ENCODE results near the gene TNKS1BP1.

The TNKS1BP1 gene

DNA sequence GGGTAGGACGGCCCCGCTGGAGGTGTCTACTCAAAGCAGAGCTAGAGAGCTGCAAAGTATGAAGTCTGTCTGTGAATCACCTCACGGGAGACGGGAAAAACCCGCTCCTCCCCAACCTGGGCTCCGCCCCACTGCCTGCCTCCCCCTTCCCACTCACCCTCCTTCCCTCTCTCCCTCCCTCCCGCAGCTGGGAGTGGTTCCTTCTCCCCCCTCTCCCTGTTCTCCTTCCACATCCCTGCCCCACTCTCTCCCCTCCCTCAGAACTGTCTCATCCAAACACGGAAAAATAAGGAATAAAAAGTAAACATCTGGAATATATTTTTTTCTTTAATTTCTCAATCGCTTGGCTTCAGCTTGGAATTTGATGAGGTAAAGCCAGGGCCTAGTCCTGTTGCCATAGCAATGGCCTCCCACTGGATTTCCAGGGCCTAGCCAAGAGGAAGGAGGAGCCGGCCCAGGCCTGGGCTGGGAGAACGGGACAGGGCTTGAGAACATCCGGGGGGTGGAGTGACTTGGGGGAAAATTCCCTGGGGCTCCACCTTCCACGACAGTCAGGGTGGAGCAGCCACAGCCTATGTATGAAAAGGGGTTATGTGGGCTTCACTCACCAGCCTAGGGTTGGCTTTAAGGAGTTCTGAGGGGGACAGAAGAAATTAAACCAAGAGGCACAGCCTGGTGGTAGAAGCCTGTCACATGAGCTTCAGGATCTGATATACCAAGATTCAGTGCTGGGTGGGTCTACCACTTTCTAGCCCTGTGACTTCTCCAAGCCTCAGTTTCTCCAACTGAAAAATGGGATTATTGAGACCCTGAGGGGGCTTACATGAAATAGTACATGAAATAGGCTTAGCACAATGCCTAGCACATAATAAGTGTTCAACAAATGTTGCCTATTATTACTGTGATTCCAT, 2.2 kb downstream of the TNKS1BP1 start:
- Histone ChIP-seq H3K9me3 (replicated peaks in 1 of 2; ENCODE audit: control insufficient read depth in 2 of 2, insufficient read depth in 1 of 2, low read depth in 1 of 2, low read length in 2 of 2) (no peaks in the 10 kb centered on the region), H3K79me1 (ENCODE audit: low read depth, low read length) (peaks cover 15% of the 10 kb centered on the region), H2BK5ac (ENCODE audit: low read length) (peak overlapping the region; percentile 90), H3K27ac (replicated peaks; ENCODE audit: low read length) (peak overlapping the region; percentile 77), H2BK12ac (ENCODE audit: low read length) (no peak overlapping the region), H2BK15ac (ENCODE audit: low read length) (peak overlapping the region; percentile 43), H3K4me1 (ENCODE audit: control insufficient read depth in 2 of 2, insufficient read depth in 1 of 2, low read depth in 1 of 2, low read length in 2 of 2) (peaks cover 21 to 30% of the 10 kb centered on the region in 2 donors), H4K91ac (ENCODE audit: low read depth, low read length, poor library complexity) (no peak overlapping the region), H2AK5ac (ENCODE audit: low read depth, low read length) (no peak overlapping the region), H2BK120ac (ENCODE audit: low read depth, low read length) (no peak overlapping the region), H3K9ac (ENCODE audit: low read depth, low read length, poor library complexity) (peak overlapping the region; percentile 15), H3K14ac (ENCODE audit: low read length) (no peak overlapping the region), H4K8ac (ENCODE audit: low read depth, low read length) (no peak overlapping the region), H3K4me2 (ENCODE audit: insufficient read depth, low read length, poor library complexity, severe bottlenecking) (peak overlapping the region; percentile 39), H3K4ac (ENCODE audit: low read length) (no peak overlapping the region), H3K4me3 (ENCODE audit: low read length in 2 of 2) (peak overlapping the region in 1 of 2 donors; percentile 72), H3K36me3 (replicated peaks in 1 of 2; ENCODE audit: control insufficient read depth in 2 of 2, insufficient read depth in 2 of 2, low read length in 2 of 2) (peaks cover 37 to 60% of the 10 kb centered on the region in 2 donors), H3K18ac (ENCODE audit: low read length) (peak overlapping the region; percentile 64), H3K23ac (ENCODE audit: low read depth, low read length, poor library complexity) (no peak overlapping the region), H3K27me3 (ENCODE audit: control insufficient read depth in 3 of 3, insufficient read depth in 3 of 3, low read depth in 1 of 3, low read length in 3 of 3) (no peaks in the 10 kb centered on the region), H2AFZ (ENCODE audit: low read length) (peak overlapping the region; percentile 25)
- WGBS, 2 donors (ENCODE audit: extremely low coverage in 2 of 2, insufficient read length in 2 of 2, insufficient replicate concordance in 1 of 2), result no CpG with 5 or more reads among the region's 13 CpGs
- peak; percentile 59 for DNase-seq (ENCODE audit: low spot score)

DNA sequence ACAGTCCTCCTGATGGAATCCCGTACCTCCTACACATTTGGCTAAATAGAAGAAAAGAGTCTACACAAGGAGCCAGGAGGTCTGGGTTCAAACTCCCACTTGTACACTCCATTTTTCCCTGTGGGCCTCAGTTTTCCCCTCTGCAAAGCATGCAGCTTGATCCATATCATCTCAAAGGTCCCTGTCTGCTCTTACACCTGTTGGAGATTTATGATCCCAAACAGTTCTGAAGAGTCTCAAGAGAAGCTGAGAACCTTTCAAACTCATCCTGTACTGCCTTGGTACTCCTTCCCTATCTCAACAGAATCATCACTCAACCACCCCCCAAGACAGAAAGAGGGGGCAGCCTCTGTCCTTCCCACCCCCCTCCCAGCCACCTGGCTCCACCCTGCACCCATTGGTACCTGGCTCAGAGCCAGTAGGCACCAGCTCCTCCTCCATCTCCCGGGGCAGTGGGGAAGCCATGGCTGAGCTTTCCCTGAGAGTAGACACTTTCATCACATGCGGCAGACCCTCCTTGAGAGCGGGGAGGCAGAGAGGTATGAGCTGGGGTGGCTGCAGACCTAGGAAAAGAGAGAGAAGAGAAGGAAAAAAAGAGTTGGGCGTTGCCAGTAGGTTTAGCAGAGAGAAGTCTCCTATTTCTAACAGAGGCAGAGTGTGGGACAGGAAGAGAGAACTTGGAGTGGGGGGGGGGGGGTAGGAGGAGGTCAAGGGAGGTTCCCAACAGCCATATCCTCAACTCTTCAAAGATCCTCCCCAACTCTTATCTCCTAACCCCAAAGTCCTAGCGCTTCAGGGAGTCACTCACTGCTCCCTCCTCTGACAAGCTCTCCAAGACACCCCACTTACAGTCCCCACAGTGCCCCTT, 3.1 kb downstream of the TNKS1BP1 start:
- no peak overlapping the region for H3K23ac ChIP-seq (ENCODE audit: low read depth, low read length, poor library complexity)
- no peak overlapping the region for H3K4ac ChIP-seq (ENCODE audit: low read length)
- H3K9me3 ChIP-seq (replicated peaks in 1 of 2; ENCODE audit: control insufficient read depth in 2 of 2, insufficient read depth in 1 of 2, low read depth in 1 of 2, low read length in 2 of 2), result peaks cover 0 to 2% of the 10 kb centered on the region in 2 donors
- H2AK5ac ChIP-seq (ENCODE audit: low read depth, low read length), result no peak overlapping the region
- peaks cover 37 to 60% of the 10 kb centered on the region in 2 donors for H3K36me3 ChIP-seq (replicated peaks in 1 of 2; ENCODE audit: control insufficient read depth in 2 of 2, insufficient read depth in 2 of 2, low read length in 2 of 2)
- H3K4me3 ChIP-seq (ENCODE audit: low read length in 2 of 2), result peak overlapping the region in 1 of 2 donors; percentile 72
- H3K14ac ChIP-seq (ENCODE audit: low read length), result no peak overlapping the region
- H2BK12ac ChIP-seq (ENCODE audit: low read length), result no peak overlapping the region
- WGBS, 2 donors (ENCODE audit: extremely low coverage in 2 of 2, insufficient read length in 2 of 2, insufficient replicate concordance in 1 of 2), result no CpG with 5 or more reads among the region's 6 CpGs
- H3K9ac ChIP-seq (ENCODE audit: low read depth, low read length, poor library complexity), result peak overlapping the region; percentile 15
- DNase-seq (ENCODE audit: low spot score), result no peak
- H3K4me2 ChIP-seq (ENCODE audit: insufficient read depth, low read length, poor library complexity, severe bottlenecking), result peak overlapping the region; percentile 39
- H3K27me3 ChIP-seq (ENCODE audit: control insufficient read depth in 3 of 3, insufficient read depth in 3 of 3, low read depth in 1 of 3, low read length in 3 of 3), result no peaks in the 10 kb centered on the region
- H2BK5ac ChIP-seq (ENCODE audit: low read length), result no peak overlapping the region
- peaks cover 21 to 31% of the 10 kb centered on the region in 2 donors for H3K4me1 ChIP-seq (ENCODE audit: control insufficient read depth in 2 of 2, insufficient read depth in 1 of 2, low read depth in 1 of 2, low read length in 2 of 2)
- no peak overlapping the region for H2BK15ac ChIP-seq (ENCODE audit: low read length)
- H2BK120ac ChIP-seq (ENCODE audit: low read depth, low read length), result no peak overlapping the region
- H3K79me1 ChIP-seq (ENCODE audit: low read depth, low read length), result peaks cover 17% of the 10 kb centered on the region
- H2AFZ ChIP-seq (ENCODE audit: low read length), result no peak overlapping the region
- H3K18ac ChIP-seq (ENCODE audit: low read length), result peak overlapping the region; percentile 64
- H3K27ac ChIP-seq (replicated peaks; ENCODE audit: low read length), result no peak overlapping the region
- H4K8ac ChIP-seq (ENCODE audit: low read depth, low read length), result no peak overlapping the region
- no peak overlapping the region for H4K91ac ChIP-seq (ENCODE audit: low read depth, low read length, poor library complexity)

GRCh38 chr11:57320719-57321387, 3.9 kb downstream of the TNKS1BP1 start:
- H3K4me3 ChIP-seq (ENCODE audit: low read length in 2 of 2), result no peak overlapping the region
- no peak overlapping the region for H2BK120ac ChIP-seq (ENCODE audit: low read depth, low read length)
- H3K36me3 ChIP-seq (replicated peaks in 1 of 2; ENCODE audit: control insufficient read depth in 2 of 2, insufficient read depth in 2 of 2, low read length in 2 of 2), result peaks cover 38 to 60% of the 10 kb centered on the region in 2 donors
- no peak overlapping the region for H3K27ac ChIP-seq (replicated peaks; ENCODE audit: low read length)
- no peak overlapping the region for H3K4ac ChIP-seq (ENCODE audit: low read length)
- H3K9ac ChIP-seq (ENCODE audit: low read depth, low read length, poor library complexity), result no peak overlapping the region
- no peak overlapping the region for H2AK5ac ChIP-seq (ENCODE audit: low read depth, low read length)
- peaks cover 0 to 6% of the 10 kb centered on the region in 2 donors for H3K9me3 ChIP-seq (replicated peaks in 1 of 2; ENCODE audit: control insufficient read depth in 2 of 2, insufficient read depth in 1 of 2, low read depth in 1 of 2, low read length in 2 of 2)
- H3K18ac ChIP-seq (ENCODE audit: low read length), result no peak overlapping the region
- H4K91ac ChIP-seq (ENCODE audit: low read depth, low read length, poor library complexity), result no peak overlapping the region
- WGBS, 2 donors (ENCODE audit: extremely low coverage in 2 of 2, insufficient read length in 2 of 2, insufficient replicate concordance in 1 of 2), result no CpG with 5 or more reads among the region's 2 CpGs
- H3K14ac ChIP-seq (ENCODE audit: low read length), result no peak overlapping the region
- no peak overlapping the region for H3K23ac ChIP-seq (ENCODE audit: low read depth, low read length, poor library complexity)
- no peak overlapping the region for H3K4me2 ChIP-seq (ENCODE audit: insufficient read depth, low read length, poor library complexity, severe bottlenecking)
- H2BK12ac ChIP-seq (ENCODE audit: low read length), result no peak overlapping the region
- peaks cover 17% of the 10 kb centered on the region for H3K79me1 ChIP-seq (ENCODE audit: low read depth, low read length)
- H4K8ac ChIP-seq (ENCODE audit: low read depth, low read length), result no peak overlapping the region
- DNase-seq (ENCODE audit: low spot score), result no peak
- H2BK15ac ChIP-seq (ENCODE audit: low read length), result no peak overlapping the region
- H2BK5ac ChIP-seq (ENCODE audit: low read length), result no peak overlapping the region
- H3K4me1 ChIP-seq (ENCODE audit: control insufficient read depth in 2 of 2, insufficient read depth in 1 of 2, low read depth in 1 of 2, low read length in 2 of 2), result peaks cover 23 to 34% of the 10 kb centered on the region in 2 donors
- no peak overlapping the region for H2AFZ ChIP-seq (ENCODE audit: low read length)
- no peaks in the 10 kb centered on the region for H3K27me3 ChIP-seq (ENCODE audit: control insufficient read depth in 3 of 3, insufficient read depth in 3 of 3, low read depth in 1 of 3, low read length in 3 of 3)
